Astrocyte of the spinal cord (primary cell): ENCODE results near the gene C4orf17.

Experiments
- DNase-seq: peaks from one replicate; pipeline ENCODE4 v3.0.0; 2011; ENCODE audit warnings: low read depth, low spot score
- H3K4me3 ChIP-seq: 2 replicates; pipeline ENCODE4 v1.5.1; 2011; ENCODE audit warnings: low read depth, mild to moderate bottlenecking, low read length, moderate library complexity
- in situ Hi-C: cut with HindIII; loops from 2 replicates; pipeline ENCODE4 v1.10.0; 2017; ENCODE audit warnings: low sequenced_read_pairs
- TF ChIP-seq, protein P1 (sequence below): IDR thresholded peaks from 2 replicates; pipeline ENCODE4 v1.5.1; 2012; ENCODE audit warnings: low read depth, mild to moderate bottlenecking, low read length, inconsistent platforms

The C4orf17 gene

DNA sequence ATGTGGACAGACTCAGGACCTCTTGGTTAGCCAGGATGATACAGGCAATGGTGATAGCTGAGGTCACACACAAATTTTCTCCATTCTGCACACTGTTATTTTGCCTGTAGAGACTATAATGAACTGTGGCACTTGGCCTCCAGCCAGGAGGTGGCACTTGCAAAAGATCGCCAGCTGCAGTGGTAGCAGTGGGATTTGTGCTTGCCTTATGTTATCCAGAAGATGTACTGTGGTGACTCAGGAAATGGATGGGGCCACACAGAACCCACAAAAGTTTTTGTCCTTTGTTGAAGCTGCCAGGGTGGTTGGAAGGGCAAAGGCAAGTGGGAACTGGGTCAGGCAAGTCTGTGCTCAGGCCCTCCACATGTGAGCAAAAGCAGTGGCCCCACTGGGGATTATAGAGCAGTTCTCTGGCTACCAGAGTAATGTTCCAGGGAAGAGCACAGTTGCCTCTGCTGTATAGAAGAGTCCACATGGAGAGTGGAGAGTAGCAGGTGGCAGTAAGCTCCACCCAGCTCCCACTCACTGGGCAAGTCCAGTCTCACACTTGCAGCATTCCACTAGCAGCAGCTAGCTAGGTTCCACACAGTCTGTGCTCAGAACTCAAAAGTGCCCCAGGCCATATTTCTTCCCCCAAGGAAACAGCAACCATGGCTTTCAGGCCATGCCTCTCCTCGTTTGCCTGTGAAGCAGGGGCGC lies 5.9 kb upstream of the C4orf17 start:
- in situ Hi-C loops, result no loop called here

DNA sequence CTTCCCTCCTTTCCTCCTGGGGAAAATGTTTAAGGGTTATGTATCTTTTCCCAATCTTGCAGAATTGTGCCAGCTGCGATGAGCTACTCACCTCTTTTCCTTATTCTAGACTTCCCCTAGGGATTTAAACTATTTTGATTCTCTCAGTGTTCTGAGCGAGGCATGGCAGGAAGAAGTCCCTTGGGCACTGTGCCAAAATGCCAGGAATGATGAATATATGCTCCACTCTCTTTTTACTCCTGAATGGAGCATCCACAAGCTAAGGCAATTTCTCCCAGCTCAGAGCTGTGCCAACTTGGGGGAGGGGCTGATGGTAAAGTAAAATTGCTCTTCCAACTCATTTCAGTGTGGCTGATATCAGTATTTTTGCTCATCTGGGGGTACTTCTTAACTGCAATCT lies 4.0 kb upstream of the C4orf17 start:
- in situ Hi-C loops, result no loop called here
- TF ChIP-seq, protein P1, sequence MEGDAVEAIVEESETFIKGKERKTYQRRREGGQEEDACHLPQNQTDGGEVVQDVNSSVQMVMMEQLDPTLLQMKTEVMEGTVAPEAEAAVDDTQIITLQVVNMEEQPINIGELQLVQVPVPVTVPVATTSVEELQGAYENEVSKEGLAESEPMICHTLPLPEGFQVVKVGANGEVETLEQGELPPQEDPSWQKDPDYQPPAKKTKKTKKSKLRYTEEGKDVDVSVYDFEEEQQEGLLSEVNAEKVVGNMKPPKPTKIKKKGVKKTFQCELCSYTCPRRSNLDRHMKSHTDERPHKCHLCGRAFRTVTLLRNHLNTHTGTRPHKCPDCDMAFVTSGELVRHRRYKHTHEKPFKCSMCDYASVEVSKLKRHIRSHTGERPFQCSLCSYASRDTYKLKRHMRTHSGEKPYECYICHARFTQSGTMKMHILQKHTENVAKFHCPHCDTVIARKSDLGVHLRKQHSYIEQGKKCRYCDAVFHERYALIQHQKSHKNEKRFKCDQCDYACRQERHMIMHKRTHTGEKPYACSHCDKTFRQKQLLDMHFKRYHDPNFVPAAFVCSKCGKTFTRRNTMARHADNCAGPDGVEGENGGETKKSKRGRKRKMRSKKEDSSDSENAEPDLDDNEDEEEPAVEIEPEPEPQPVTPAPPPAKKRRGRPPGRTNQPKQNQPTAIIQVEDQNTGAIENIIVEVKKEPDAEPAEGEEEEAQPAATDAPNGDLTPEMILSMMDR, result no peak
- DNase-seq, result no peak
- H3K4me3 ChIP-seq, result no peak overlapping the region

More for the DNA sequence above, 5.9 kb upstream of the C4orf17 start:
- TF ChIP-seq, protein P1, result no peak
- no peak overlapping the region for H3K4me3 ChIP-seq
- DNase-seq, result no peak

DNA sequence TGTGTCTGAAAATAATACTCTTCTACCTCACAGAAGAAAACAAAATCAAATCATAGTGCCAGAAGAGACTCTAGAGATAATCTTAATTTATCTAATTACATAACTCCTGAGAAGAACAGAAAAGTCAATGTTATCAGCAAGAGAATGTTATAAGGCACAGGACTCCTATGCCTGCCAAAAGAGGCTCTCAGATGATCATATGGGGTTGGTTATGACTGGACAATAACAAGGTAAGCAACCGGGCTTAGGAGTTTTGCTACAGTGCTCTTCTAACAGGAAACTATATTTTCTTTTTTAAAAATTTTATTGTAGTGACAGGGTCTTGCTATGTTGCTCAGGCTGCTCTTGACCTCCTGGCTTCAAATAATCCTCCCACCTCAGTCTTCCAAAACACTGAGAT lies 3.5 kb upstream of the C4orf17 start:
- TF ChIP-seq, protein P1, result no peak
- DNase-seq, result no peak
- H3K4me3 ChIP-seq, result no peak overlapping the region
- in situ Hi-C loops, result no loop called here

DNA sequence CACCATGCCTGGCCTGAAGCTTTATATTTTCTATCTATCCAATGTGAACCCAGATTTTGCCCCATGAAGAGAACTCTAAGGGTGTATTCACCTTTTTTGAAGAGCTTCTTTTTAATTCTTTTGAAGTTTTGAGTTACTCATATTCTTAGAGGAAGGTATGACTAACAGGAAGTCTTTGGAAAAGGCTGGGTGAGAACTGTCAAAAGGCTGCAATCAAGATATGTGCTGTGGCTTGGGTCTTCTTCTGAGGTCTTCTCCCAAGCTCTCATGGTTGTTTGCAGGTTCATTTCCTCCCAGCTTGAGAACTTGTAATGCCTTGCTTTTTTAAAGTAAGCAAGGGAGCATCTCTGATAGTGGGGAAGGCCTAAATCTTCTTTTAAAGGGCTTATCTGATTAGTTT lies 3.1 kb upstream of the C4orf17 start:
- in situ Hi-C loops, result no loop called here
- TF ChIP-seq, protein P1, result no peak
- DNase-seq, result no peak
- H3K4me3 ChIP-seq, result no peak overlapping the region

DNA sequence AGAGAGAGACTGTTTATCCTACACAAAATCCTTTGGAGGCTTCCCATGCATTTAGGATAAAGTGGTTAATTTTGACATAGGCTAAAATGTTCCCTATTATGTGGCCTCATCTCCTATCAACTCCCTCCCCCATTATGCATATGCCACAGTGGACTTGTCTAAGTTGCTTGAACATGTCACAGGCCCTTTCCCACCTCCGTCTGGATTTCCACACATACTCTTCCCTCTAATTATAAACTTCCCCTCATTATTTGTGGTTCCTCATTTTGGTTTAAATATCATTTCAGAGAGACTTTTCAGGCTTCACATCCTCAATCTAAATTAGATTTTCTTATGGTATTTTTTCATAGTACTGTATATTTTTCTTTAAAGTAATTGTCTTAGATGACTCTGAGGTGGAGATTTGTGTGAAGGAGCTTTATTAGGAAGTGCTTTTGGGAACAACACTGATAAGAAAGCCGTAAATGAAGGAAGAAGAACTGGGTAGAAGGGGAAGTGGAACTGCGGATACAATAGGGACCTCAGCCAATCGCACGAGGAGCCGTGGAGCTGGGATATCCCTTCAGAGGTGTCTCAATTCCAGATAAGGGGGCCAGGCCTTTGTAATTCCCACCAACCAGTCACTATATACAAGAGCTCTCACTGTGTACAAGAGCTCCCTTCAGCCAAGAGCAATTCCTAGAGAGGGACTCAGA lies 7.9 kb downstream of the C4orf17 start:
- in situ Hi-C loops, result no loop called here
- H3K4me3 ChIP-seq, result no peak overlapping the region
- no peak for DNase-seq
- TF ChIP-seq, protein P1, result no peak

DNA sequence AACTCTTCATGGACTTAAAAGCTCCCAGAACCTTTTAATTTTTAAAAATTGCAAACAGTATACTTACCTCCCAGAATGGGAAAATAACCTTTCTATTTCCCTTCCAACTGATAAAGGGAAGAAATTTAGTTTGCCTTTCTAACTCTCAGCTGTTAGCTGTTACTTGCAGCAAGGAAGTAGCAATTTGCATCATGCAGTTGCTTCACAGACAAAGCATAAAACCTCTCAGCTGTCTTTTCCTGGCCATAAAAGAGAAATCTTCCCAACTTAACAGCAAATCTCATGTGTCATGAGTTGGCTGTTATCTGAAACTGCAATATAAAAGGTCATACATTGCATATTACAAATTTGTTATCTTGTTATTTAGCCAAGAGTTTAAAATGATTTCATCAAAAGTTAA lies 18.4 kb downstream of the C4orf17 start:
- DNase-seq, result no peak
- no peak overlapping the region for H3K4me3 ChIP-seq
- TF ChIP-seq, protein P1, result no peak
- in situ Hi-C loops, result no loop called here
